Naive thymus-derived CD8-positive, alpha-beta T cell (primary cell): Measurements from ENCODE around the gene CCDC183. TPM values are rescaled to one million over a fixed set of nuclear protein-coding genes. Genes with fewer than 3 reads are reported as not detected.

ENCODE experiments used
- ATAC-seq, 2 donors: fragments of 150-1000 bp; cut with Tn5 transposase in 1 of 2; sonication (Bioruptor Pico), chemical (Tn5 transposase) in 1 of 2; 1 replicate in 1 of 2; 2 replicates in 1 of 2; pipeline ENCODE4 v1.10.0; 2021; ENCODE audit warnings: mild to moderate bottlenecking in 2 of 2, moderate library complexity in 2 of 2
- POLR2A ChIA-PET: fragments of 350-600 bp; sonication (Branson Sonifier 250); formaldehyde crosslinking; loops from one replicate; lab custom pipeline; 2021; ENCODE audit warnings: antibody characterized with exemption; lab: Charles Lee
- DNase-seq, 10 donors: peaks; one replicate each; pipeline versions ENCODE4 v3.0.0 to v3.0.0-alpha.2; 2020 to 2022
- H3K27ac Mint-ChIP-seq, 10 donors: one replicate each; pipeline ENCODE4 v1.8.0; 2020 to 2022; ENCODE audit warnings: mild to moderate bottlenecking in 10 of 10, mixed read lengths in 10 of 10, moderate library complexity in 4 of 10, inconsistent platforms in 1 of 10
- H3K27me3 Mint-ChIP-seq, 5 donors: one replicate each; pipeline ENCODE4 v1.8.0; 2021 to 2022; ENCODE audit warnings: mixed read lengths in 5 of 5
- H3K36me3 Mint-ChIP-seq, 3 donors: one replicate each; pipeline ENCODE4 v1.8.0; 2020 to 2022; ENCODE audit warnings: mixed read lengths in 3 of 3, mild to moderate bottlenecking in 2 of 3, inconsistent platforms in 1 of 3
- H3K4me1 Mint-ChIP-seq, 4 donors: one replicate each; pipeline ENCODE4 v1.8.0; 2021 to 2022; ENCODE audit warnings: mixed read lengths in 4 of 4
- H3K4me3 Mint-ChIP-seq, 10 donors: one replicate each; pipeline ENCODE4 v1.8.0; 2020 to 2022; ENCODE audit warnings: mild to moderate bottlenecking in 10 of 10, mixed read lengths in 10 of 10, moderate library complexity in 6 of 10, inconsistent platforms in 1 of 10
- H3K9me3 Mint-ChIP-seq, 9 donors: one replicate each; pipeline ENCODE4 v1.8.0; 2020 to 2022; ENCODE audit warnings: mixed read lengths in 9 of 9, mild to moderate bottlenecking in 3 of 9, inconsistent platforms in 1 of 9, moderate library complexity in 1 of 9
- polyA plus RNA-seq, 3 donors: library from polyadenylated mRNA; unstranded; fragments of 300-500 nt; fragmentation: Illumina TruSeq; gene quantifications; one replicate each; pipeline ENCODE4 v1.2.3, GENCODE V29; 2021
- total RNA-seq, 8 experiments: library from RNA in 2 of 8; stranded (reverse) in 2 of 8; gene quantifications; one replicate each; pipeline ENCODE4 v1.2.3 and lab custom pipeline; 2021 to 2026

CCDC183 gene
- total and polyA plus RNA-seq, 5 experiments from 2014 or later = 0.18 to 2.3 (median 1.4) TPM; not detected in 2

DNA sequence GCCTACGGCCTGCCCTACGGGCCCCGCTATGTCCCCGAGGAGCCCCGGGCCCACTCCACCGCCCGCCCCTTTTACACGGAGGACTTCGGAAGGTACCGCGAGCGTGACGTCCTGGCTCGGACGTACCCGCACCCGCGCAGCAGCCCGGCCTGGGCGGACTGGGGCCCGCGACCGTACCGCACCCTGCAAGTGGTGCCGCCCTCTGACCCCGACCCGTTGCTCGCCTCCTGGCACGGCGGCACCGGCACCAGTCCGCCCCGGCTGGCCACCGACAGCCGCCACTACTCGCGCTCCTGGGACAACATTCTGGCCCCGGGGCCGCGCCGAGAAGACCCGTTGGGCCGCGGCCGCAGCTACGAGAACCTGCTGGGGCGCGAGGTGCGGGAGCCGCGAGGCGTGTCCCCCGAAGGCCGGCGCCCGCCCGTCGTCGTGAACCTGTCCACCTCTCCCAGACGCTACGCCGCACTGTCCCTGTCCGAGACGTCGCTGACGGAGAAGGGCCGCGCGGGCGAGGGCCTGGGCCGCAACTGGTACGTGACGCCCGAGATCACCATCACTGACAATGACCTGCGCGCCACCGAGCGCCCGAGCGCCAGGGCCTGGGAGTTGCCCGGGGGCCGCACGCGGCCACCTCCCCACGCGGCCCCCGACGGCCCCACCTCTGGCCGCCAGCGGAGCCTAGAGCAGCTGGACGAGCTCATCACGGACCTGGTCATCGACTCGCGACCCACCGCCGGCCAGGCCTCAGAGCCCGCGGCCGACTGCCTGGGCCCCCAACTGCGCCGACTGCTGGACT is 49.5 kb downstream of the CCDC183 start:
- Mint-ChIP-seq H3K27ac (no peak overlapping the region), H3K4me3 (peak overlapping the region in 7 of 10 donors; percentile 11 to 69 (median 33)), H3K4me1 (peaks cover 10 to 33% (median 23%) of the 10 kb centered on the region in 4 donors), H3K27me3 (peaks cover 0 to 29% (median 2%) of the 10 kb centered on the region in 5 donors), H3K9me3 (no peaks in the 10 kb centered on the region), H3K36me3 (no peaks in the 10 kb centered on the region)
- no peak for ATAC-seq
- POLR2A ChIA-PET = interaction anchor here (3.8 kb wide), 1 partner anchor 189 kb away, joined by 17 read pairs; no protein-coding TSS in a partner anchor
- DNase-seq = no peak

GRCh38 chr9:136846376-136847087 is 50.4 kb downstream of the CCDC183 start:
- DNase-seq (no peak), ATAC-seq (no peak)
- Mint-ChIP-seq H3K4me3 (peak overlapping the region in 5 of 10 donors; percentile 25 to 86 (median 54)), H3K4me1 (peaks cover 10 to 29% (median 23%) of the 10 kb centered on the region in 4 donors), H3K36me3 (no peaks in the 10 kb centered on the region), H3K27me3 (peaks cover 0 to 29% (median 2%) of the 10 kb centered on the region in 5 donors), H3K9me3 (no peaks in the 10 kb centered on the region), H3K27ac (peak overlapping the region in 1 of 10 donors; percentile 67)
- POLR2A ChIA-PET = interaction anchor here (0.6 to 1.5 kb wide), 4 partner anchors 19 to 355 kb away, joined by 3 to 6 read pairs (median 4); partner anchors contain the start of genes EDF1 and TRAF2

DNA sequence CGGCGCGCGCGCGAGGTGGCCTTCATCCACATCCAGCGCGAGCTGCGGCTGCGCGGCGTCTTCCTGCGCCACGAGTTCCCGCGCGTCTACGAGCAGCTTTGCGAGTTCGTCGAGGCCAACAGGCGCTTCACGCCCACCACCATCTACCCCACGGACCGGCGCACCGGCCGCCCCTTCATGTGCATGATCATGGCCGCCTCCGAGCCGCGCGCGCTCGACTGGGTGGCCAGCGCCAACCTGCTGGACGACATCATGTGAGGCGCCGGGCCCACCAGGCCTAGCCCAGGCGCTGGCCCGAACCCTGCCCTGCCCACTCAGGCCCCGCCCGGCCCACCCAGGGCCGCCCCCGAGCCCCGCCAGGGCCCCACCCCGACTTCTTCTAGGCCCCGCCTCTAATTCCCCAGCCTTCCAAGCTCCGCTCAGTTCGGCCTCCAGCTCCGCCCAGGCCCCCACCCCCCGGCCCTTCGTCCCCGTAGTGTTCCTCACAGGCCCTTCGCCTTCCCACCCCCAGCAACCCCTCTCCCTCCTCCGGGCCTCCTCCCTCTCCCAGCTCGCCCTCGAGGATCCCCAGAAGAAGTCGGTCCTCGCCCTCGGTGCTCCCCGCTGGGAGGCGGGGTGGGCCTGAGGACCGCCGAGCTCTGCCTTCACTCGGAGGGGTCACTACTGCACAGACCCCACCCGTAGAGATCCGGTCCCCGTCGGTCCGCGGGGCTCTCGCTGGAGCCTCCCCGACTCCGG is 51.1 kb downstream of the CCDC183 start:
- Mint-ChIP-seq H3K27me3 (peaks cover 0 to 29% (median 2%) of the 10 kb centered on the region in 5 donors), H3K4me1 (peaks cover 7 to 25% (median 20%) of the 10 kb centered on the region in 4 donors), H3K9me3 (no peaks in the 10 kb centered on the region), H3K27ac (peak overlapping the region in 3 of 10 donors; percentile 72 to 90 (median 79)), H3K4me3 (peak overlapping the region; percentile 63 to 91 (median 86)), H3K36me3 (no peaks in the 10 kb centered on the region)
- POLR2A ChIA-PET = interaction anchor here (0.5 to 1.5 kb wide), 6 partner anchors 9 to 213 kb away, joined by 3 to 6 read pairs (median 4); partner anchors contain the start of genes EDF1 and TRAF2
- ATAC-seq (no peak), DNase-seq (peak in 1 of 10 donors; percentile 31)

DNA sequence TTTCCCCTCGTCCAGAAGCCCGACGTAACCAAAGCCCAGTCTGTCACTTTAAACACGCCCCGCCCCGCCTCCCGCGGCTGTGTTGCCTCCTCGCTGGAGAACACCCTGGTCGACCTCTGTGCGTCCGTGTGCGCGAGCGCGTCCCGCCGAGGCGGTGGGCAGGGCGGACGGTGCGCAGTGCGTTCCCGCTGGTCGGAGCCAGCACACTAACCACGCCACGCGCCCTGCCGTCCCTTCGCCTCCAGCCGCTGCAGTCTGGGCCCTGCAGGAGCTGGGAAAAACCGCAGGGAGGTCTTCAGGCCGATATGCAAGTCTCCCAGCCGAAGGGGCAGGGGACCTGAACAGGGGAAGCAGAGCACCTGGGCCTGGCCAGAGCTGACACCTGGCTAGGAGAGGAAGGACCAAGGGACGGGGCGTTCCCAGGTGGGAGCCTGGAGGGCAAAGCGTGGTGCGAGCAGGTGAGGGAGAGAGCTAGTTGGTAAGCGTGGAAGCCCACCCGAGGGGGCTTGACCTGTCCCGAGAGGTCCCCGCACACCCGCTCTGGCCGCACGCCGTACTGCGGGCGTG is 51.8 kb downstream of the CCDC183 start:
- ATAC-seq (no peak), DNase-seq (peak; percentile 27 to 78 (median 50))
- Mint-ChIP-seq H3K4me1 (peaks cover 5 to 23% (median 17%) of the 10 kb centered on the region in 4 donors), H3K9me3 (no peaks in the 10 kb centered on the region), H3K27me3 (peaks cover 0 to 27% (median 2%) of the 10 kb centered on the region in 5 donors), H3K27ac (peak overlapping the region in 4 of 10 donors; percentile 72 to 90 (median 76)), H3K4me3 (peak overlapping the region; percentile 63 to 91 (median 86)), H3K36me3 (no peaks in the 10 kb centered on the region)
- POLR2A ChIA-PET = interaction anchor here (0.5 to 1.5 kb wide), 5 partner anchors 9 to 214 kb away, joined by 3 to 6 read pairs (median 4); partner anchors contain the start of gene TRAF2

DNA sequence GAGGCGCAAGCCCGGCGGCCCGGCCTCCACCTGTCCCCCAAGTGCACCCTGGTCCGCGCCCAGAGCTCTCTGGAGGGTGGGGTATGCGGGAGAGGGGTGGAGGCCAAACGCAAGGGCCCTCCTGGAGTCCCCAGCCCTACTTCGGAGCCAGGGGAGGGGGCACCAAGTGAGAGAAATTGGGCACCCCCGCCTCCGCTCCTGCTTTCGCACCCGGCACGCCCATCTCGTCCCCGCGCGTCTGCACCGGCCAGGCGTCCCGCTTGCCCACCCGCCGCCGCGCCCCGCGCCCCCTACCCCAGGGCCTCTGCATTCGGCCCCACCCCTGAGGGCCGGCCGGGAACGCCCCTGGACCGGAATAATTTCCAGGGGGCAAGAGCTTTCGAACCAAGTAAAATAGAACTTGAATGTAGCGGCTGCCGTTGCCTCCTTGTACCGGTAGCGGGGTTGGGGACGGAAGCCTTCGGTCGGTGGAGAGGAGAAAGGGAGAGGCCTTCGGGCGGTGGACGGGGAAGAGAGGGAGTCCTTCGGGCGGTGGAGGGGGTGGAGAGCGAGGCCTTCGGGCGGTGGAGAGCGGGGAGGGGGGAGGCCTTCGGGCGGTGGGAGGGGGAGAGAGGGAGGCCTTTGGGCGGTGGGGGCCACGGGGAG is 52.4 kb downstream of the CCDC183 start:
- H3K36me3 Mint-ChIP-seq = no peaks in the 10 kb centered on the region
- H3K27ac Mint-ChIP-seq = peak overlapping the region in 6 of 10 donors; percentile 31 to 76 (median 72)
- no peaks in the 10 kb centered on the region for H3K9me3 Mint-ChIP-seq
- peak in 1 of 2 donors; percentile 12 for ATAC-seq
- peaks cover 5 to 21% (median 16%) of the 10 kb centered on the region in 4 donors for H3K4me1 Mint-ChIP-seq
- peaks cover 0 to 25% (median 2%) of the 10 kb centered on the region in 5 donors for H3K27me3 Mint-ChIP-seq
- POLR2A ChIA-PET = interaction anchor here (0.6 to 1.2 kb wide), 3 partner anchors 8 to 187 kb away, joined by 3 to 4 read pairs (median 3); partner anchors contain the start of gene RABL6
- peak overlapping the region; percentile 78 to 95 (median 88) for H3K4me3 Mint-ChIP-seq
- DNase-seq = no peak

DNA sequence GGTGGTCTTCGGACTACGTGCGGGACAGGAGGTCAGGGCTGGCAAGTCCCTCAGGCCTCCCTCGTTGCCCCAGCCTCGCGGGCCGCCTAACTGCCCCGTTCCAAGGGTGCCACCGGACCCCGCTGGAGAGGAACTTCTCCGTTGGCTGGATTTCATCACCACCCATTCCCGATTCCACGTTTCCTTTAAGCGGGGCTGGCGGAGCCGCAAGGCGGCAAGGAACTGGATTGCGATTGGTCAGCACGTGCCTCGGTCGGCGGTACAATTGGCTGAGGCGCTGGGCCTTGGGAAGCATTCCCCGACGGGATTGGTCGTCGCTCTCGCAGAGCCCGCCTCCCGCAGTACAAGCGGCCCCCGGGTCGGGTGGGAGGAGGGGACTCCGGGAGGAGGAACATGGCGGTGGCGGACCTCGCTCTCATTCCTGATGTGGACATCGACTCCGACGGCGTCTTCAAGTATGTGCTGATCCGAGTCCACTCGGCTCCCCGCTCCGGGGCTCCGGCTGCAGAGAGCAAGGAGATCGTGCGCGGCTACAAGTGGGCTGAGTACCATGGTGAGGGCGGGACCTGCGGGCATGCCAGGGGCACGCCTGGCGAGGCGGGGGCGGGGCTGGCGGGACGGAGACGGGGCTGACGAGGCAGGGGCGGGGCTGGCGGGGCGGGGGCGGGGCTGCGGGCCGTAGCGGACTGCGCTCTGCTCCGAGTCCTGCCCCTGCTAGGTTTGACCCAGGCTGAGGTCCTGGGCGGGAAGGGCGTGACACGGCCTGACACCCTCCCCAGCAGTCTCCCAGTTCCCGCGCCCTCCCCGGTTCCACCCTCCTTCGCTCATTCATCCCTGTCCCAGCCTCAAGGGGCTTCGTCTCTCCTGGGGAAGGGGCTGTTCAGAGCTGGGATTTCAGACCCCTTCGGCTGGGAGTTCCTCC is 53.2 kb downstream of the CCDC183 start, which contains the start of gene PHPT1:
Gene PHPT1, plus strand, starts transcription at position 372 of the 922 bp plus-strand sequence. Its CDS starts 22 bp downstream, at position 394.
- Mint-ChIP-seq H3K4me3 (peak within 1 kb of the TSS; percentile 86 to 95 (median 91)), H3K9me3 (no peaks in the 10 kb centered on the region), H3K27me3 (peaks cover 0 to 22% (median 2%) of the 10 kb centered on the region in 5 donors), H3K27ac (peak within 1 kb of the TSS; percentile 64 to 97 (median 78)), H3K36me3 (no peaks in the 10 kb centered on the region), H3K4me1 (peaks cover 4 to 18% (median 14%) of the 10 kb centered on the region in 4 donors)
- peak; percentile 92 to 95 for ATAC-seq
- DNase-seq = peak; percentile 93 to 99 (median 96)
- POLR2A ChIA-PET = interaction anchor here (0.6 to 1.6 kb wide), 7 partner anchors 11 to 42 kb away, joined by 3 to 4 read pairs (median 3); partner anchors contain the start of genes EDF1 and RABL6

- H3K4me1 Mint-ChIP-seq = peaks cover 4 to 18% (median 14%) of the 10 kb centered on the region in 4 donors
- POLR2A ChIA-PET = interaction anchor here (0.6 to 1.6 kb wide), 6 partner anchors 10 to 37 kb away, joined by 3 to 4 read pairs (median 3); partner anchors contain the start of gene EDF1
- peak overlapping the region; percentile 59 to 95 (median 88) for H3K4me3 Mint-ChIP-seq
- peak overlapping the region in 5 of 10 donors; percentile 43 to 83 (median 51) for H3K27ac Mint-ChIP-seq
- H3K36me3 Mint-ChIP-seq = no peaks in the 10 kb centered on the region
- H3K9me3 Mint-ChIP-seq = no peaks in the 10 kb centered on the region
- peaks cover 0 to 20% (median 2%) of the 10 kb centered on the region in 5 donors for H3K27me3 Mint-ChIP-seq
- ATAC-seq (no peak), DNase-seq (no peak)
Measured at GRCh38 chr9:136849960-136850865, 54.1 kb downstream of the CCDC183 start.

DNA sequence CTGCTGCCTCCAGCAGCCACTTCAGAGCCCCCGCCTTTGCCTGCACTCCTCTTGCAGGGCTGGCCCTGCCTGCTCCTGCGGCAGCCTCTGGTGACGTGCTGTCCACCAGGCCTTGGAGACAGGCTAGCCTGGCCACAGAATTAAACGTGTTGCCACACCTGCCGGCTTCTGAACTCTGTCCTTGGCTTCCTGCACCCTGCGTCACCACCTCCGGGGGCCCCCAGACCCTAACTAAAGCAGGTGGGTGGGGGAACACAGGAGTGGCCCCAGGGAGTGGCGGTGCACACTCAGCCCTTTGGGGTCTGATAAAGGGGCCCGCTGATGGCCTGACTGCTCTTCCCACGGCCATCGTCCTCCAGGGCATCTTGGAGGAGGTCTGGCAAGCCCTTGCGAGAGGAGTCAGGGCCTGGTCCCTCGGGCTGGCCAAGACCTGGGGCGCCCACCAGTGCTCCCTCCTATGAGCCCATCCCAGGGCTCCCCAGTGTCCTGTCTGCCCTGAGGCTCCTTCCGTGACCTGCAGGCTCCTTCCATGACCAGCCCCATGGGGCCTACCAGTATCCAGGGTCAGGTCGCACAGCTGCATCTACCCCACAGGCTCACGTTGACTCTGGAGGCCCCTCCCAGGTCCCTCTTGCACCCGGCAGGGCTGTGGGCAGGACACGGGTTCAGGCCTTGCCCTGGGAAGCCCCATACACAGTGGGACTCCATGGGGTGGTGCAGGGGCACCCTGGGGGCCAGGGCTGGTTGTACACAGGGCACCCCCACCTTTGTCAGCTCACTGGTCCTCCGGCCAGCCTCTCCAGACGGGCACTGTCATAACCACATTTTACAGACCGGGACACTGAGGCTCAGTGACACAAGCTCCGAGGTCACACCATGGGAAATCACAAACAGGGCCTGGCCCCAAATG is 55.0 kb downstream of the CCDC183 start:
- POLR2A ChIA-PET = interaction anchor here (1.6 kb wide), 1 partner anchor 33 kb away, joined by 3 read pairs; no protein-coding TSS in a partner anchor
- no peak for ATAC-seq
- peak in 1 of 10 donors; percentile 2 for DNase-seq
- Mint-ChIP-seq H3K9me3 (no peaks in the 10 kb centered on the region), H3K4me1 (peaks cover 4 to 18% (median 13%) of the 10 kb centered on the region in 4 donors), H3K27me3 (peaks cover 0 to 16% (median 2%) of the 10 kb centered on the region in 5 donors), H3K4me3 (peak overlapping the region in 6 of 10 donors; percentile 11 to 86 (median 32)), H3K27ac (peak overlapping the region in 1 of 10 donors; percentile 56), H3K36me3 (no peaks in the 10 kb centered on the region)
